GM21528 (cell line): Measurements from ENCODE around the gene PEX14.

ENCODE experiments used
- ATAC-seq: cut with Tn5 transposase; IDR thresholded peaks from one replicate; pipeline ENCODE4 v1.9.1; 2021; ENCODE audit warnings: mild to moderate bottlenecking, moderate library complexity; ENCODE audit not compliant: unreplicated experiment, low FRiP score

The PEX14 gene

DNA sequence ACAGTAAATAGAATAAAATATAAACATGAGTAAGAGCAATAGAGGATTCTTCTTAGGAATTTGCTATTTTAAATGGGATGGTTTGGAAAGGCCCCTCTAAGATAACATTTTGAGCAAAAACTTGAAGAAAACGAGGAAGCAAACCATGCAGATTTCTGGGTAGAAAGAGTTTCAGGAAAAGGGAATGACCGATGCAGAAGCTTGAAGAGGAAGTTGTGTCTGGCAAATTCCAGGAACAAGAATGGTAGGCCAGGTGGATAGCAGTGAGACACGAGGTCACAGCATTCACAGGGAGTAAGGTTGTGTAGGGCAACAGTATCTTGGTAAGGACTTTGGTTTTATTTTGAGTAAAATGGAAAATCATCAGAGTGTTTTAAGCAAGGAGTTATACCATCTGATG is 108.9 kb downstream of the PEX14 start:
- ATAC-seq, result no peak

DNA sequence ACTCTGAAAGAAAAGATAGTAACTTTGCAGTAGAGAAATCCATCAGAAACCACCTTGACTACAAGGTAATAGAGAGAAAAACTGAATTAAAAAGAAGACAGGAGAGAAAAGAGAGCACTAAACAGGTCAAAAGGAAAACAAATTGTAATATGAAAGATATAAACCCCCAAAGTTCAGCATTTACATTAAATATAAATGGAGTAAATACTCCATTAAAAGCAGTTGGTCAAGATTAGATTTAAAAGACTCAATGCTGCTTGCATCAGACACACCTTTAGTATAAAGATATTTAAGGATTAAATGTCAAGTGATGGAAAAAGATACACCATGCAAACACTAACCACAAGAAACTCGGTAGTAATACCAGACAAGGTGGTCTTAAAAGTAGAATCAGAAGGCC is 110.5 kb downstream of the PEX14 start:
- no peak for ATAC-seq

DNA sequence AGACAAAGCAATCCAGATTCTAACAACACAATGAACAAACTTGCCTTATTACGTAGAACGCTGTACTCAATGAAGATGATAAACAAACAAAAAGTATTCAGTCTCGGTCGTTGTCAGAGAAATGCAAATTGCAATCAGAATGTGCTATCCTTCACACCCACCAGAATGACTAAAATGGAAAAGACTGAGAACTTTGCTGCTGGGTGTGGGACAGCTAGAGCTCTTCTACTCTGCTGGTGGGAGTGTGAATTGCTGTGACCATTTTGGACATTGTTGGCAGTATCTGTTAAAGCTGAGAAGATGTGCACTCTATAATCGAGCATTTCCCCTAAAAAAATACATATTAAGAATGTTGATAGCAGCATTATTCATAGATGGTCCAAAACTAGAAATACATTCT is 111.4 kb downstream of the PEX14 start:
- ATAC-seq, result no peak

DNA sequence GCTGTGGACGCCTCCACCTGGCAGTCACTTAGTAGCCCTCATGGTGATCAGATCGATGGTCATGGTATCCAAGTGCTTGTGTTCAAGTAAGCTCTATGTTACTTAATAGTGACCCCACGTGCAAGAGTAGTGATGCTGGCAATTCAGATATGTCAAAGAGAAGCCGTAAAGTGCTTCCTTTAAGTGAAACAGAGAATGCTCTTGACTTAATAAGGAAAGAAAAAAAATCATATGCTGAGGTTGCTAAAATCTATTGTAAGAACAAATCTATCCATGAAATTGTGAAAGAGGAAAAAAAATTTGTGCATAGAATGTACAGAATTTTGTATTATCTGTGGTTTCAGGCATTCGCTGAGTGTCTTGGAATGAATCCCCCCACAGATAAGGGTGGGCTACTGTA is 113.9 kb downstream of the PEX14 start:
- no peak for ATAC-seq

DNA sequence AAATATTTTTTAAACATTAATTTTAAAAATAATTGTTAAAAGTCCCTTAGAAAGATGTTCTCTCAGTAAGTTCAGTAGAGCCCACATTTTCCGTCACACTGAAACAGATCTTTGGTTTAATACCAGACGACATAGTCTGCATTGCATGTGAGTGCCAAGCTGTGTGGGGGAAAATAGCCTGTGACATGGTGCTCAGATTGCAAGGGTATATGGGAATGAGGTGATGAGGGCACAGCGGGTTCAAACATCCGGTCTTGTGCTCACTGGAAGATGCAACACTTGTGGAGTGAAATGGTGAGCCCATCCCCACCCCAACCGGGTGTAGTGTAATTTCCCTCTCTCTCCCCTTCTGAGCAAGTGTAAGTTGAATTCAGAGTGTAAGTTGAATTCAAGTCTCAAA is 114.3 kb downstream of the PEX14 start:
- ATAC-seq, result no peak

DNA sequence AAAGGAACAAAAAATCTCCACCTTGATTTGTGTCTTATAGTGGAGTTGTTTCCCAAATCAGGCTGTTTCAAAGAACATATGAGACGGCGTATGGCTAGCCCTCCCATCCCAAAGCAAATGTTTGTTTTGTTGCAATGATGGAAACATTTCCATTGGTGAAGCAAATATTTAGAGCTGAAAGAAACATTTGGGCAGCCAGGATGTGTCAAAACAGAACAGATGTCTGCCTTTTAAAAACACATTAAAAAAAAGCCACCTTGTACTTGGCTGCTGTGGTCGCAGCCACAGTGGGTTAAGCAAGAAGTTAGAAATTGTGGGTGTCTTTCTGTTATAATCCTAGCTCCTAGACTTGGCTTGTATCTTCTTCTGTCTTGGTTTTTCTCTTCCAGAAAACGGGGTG is 116.3 kb downstream of the PEX14 start:
- ATAC-seq, result no peak

DNA sequence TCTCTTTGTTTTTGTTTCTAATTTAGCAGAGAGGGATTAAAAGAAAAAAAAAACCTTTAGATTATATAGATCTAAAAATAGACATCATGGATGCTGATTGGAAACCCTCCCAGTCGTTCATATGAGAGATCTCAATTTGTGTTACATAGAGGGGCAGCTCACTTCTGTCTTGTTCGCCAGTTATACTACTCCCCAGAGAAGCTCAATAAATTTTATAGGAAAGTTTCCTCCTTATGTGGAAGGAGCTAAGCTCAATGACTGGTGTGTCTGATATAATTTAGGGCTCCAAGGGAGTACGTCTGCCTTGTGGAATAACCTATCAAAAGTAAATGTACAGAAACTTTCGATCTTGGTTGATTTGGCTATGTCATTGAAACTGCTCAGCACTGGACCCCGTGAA is 117.6 kb downstream of the PEX14 start:
- no peak for ATAC-seq

DNA sequence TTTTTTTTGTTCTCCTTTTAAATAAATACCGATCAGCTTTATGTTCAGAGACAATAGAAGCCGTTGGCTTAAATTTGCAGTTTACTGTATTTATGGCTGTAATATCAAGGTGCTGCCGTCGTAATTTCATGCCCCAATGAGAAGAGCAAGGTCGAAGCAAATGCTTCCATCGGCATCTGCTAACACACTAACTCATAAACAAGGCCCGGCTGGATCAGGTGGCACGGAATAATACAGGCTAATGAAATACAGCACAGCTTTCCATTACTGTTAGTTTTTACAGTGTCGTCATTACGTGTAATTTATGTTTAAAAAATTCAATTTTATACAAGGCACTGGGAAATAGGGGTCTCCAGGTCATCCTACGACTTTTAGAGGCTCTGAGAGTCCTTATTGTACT is 119.0 kb downstream of the PEX14 start:
- no peak for ATAC-seq

DNA sequence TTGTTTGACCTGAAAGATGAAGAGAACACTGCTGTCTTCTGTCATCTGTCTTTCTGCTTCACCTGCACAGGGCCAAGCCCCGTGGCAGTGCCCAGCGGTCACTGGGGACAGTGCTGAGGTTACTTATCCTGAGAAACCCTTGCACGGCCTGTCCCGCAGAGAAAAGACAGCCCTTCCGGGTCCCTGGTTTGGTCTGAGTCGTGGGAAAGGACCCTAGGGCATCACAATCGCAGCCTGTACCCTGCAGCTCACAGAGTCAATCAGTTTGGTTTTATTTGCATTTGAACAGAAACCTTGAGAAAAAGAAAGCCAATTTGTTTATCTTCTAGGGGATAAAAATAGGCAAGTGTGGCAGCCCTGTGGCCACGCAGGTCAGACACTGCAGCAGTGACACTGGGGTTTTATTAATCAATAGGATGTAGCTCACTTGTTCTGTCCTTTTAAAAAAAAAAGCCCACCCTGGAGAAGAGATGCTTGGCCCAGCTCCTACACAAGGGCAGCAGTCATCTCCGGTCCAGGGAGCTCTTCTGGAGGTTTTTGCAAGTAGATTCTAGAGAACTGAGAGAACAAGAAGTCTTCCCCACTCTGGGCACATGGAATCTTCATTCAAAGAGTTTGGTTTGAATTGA is 120.0 kb downstream of the PEX14 start:
- ATAC-seq, result no peak

DNA sequence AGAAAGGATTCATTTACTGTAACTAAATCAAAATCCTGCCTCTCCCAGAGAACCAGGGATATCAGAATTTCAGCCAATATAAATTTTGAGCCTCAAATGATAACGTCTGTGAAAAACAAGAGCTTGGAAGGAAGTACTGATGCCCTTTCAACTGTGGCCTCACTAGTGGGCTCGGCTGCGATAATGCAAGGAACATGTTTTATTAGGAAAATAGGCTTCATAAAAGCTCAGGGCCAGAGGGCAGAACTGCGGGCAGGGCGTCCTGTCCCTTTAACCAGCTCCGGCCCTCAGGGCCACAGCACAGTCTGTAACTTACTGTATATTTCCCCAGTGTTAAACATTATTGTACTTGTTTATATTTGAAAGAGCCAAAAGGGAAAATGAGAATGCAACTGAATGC is 122.0 kb downstream of the PEX14 start:
- ATAC-seq, result no peak

DNA sequence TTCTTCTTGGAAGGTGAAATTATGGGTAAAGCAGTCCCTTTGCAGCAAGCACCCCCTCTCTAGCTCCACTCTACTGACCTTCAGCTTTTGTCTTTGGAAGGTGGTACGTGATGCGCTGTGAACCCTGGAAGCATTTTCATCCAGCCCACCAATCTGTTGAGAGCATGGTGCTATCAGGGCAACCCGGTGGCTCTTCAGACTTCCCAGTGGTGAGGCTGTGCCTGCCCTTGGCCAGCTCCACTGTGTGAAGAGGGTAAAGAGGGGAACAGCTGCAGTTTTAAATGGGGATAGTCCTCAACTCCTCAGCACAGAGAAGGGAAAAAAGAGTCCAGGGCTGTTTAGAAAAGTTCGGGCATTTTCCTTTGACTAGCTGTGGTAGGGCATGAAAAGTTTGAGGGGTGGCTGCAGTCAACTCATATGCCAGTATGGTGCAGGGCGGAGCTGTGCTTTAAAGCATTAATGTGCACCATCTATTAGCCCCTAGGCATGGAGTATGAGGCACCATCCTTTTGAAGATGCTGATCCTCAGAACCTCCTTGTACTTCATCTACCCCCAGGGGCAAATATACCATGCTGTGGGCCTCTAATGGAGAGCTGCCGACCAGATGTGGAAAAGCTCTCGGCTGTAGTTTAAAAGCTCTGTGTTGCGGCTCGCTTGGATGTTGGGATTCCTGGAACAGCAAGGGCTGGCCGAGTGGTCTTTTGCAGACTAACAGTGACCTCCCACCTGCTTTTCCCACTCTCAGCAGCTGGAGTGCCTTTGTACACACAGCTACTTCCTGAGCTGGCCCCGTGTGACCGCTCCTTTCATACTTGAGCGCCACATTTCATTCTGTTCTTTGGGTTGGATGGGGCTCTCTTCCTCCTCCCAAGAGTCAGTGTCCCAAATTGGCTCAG is 123.0 kb downstream of the PEX14 start:
- no peak for ATAC-seq

DNA sequence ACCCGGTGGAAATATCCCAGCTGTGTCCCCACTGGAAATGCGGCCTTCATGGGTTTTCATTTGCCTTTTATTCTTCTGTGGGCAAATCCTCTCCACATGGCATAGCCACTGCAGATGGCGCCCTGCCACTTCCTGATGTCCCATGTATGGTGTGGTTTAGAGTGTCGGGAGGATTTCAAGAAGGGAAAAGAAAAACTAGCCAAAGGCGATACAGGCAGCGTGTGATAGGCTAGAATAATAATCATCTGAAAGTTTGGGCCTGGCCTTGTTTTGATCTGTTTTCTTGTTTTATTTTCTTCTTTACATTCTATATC is 123.6 kb downstream of the PEX14 start:
- no peak for ATAC-seq

DNA sequence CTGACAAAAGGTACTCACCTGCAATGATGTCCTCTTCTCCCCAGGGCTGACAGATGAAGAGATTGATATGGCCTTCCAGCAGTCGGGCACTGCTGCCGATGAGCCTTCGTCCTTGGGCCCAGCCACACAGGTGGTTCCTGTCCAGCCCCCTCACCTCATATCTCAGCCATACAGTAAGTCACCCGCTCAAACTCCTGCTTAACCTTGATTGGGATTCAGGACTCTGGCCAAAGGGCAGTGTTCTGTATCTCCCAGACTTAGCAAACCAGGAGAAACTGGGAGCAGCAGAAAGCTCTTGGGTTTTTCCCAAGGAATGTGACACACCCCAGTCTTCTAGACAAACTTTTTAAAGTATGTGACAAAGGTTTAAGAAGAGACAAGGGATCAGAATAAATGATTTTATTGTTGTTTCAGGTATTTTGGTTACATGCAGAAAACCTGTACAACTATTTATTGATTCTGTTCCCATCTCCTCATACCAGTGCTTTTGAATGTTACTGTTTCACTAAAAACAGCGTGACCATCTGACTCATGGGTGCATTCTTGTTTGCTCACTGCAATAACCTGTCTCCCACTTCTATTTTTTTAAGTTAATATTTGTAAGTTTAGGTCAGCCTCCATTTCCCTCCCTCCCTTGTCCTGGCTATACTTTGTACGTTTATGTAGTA is 124.6 kb downstream of the PEX14 start:
- ATAC-seq, result no peak

DNA sequence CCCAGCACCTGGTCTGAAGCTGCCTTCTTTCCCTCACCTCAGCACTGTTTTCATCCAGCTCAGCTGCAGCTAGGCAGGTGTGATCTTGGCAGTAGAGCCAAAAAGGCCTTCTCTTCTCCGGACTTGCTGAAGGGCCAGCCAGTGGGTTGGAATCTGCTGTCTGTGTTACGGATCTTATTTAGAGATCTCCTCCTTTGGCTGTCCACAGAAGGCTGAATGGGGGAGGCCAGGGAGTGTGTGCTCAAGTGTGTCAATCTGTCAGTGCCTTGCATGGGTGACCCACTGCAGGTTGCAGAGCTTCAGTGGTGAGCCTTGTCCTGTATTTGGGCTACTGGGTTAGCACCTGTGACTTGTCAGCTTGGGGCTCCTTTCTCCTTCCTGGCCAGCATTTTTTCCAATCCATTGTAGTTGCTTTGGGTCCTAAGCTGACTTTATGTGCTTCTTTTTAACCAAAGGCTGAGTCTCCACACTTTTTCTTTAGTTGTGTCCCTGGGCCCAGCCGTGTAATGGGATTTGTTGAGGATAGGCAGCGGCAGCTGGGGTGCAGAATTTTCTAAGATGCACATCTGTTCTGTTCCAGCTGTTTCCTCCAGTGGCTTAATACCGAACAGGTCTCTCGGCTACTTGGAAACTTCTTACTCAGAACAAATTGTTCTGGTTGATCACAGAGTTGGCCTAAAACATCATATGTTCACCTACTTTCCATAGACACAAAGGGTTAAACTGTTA is 126.8 kb downstream of the PEX14 start:
- no peak for ATAC-seq

DNA sequence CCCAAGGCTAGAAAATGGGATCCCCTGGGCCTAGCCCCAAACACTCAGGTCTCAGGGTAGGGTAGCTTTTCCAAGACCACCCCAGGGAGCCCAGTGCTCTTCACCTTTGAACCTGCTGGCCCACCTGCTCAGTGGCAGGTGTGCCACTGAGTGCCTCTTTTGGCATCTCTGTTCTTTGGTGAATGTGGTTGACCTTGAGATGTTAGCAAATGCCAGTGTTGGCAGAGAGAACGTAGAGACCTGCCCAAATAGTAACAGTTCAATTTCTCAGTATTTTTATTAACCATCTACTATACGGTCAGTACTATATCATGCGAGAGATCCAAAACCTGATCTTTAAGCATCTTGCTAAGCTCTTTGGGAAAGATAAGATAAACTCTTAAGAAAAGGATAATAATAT is 128.2 kb downstream of the PEX14 start:
- no peak for ATAC-seq

DNA sequence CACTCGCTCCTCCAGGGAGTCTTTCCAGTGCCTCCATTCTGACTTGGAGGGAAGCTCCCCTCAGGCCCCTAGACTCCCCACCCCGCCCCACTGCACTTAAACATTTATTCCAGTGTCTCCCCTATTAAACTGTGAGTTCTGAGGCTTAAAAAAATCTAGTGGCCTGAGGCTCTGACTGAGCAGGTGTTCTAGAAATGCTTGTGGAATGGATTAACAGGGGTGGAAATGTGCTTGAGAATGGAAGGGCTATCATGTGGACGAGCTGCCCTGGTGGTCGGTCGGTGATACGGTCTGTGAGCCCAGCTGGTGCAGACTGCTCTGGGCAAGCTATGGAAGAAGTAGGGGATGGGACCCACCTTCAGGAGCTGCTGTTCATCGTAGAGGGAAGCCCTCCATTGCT is 130.2 kb downstream of the PEX14 start:
- ATAC-seq, result no peak

DNA sequence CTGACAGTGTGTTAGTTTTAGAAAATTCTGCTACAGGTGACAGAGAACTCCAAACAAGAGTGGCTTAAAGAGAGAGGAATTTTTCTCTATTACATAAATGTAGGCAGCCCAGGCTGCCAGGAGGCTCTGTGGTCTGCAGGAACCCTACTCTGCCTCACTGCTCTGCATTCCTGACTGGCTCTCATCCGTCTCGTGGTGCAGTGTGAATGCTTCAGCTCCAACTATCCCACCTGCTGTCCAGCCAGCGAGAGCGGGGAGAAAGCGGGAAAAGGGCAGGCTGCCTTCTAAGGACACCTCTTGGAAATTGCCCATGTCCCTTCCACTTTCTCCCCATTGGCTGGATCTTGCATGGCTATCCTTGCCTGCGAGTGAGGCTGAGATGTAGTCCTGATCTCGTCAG is 131.3 kb downstream of the PEX14 start:
- no peak for ATAC-seq

DNA sequence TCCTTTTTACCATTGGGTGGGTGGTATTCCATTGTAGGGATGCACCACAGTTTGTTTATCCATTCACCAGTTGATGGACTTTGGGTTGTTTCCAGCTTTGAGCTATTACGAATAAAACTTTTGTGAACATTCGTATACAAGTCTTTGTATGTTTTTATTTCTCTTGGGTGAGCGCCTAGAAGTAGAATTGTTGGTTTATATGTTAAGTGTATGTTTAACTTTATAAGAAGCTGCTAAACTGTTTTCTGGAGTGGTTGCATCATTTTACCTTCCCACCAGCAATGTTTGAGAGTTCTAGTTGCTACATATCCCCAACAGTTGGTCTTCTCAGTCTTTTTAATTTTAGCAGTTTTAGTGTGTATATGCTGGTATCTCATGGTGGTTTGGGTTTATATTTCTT is 132.5 kb downstream of the PEX14 start:
- no peak for ATAC-seq

DNA sequence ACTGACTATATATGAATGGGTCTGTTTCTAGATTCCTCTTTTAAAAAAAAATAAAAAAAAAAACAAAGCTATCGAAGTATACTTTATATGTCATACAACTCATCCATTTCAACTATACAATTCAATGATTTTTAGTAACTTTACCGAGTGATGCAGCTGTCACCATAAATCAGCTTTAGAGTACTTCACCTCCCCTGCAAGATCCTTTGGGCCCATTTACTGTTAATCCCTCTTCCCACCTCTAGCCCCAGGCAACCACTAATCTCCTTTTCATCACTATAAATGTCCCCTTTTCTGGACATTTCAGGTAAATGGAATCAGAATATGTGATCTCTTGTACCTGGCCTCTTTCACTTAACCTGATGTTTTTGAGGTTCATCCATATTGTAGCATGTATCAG is 133.9 kb downstream of the PEX14 start:
- no peak for ATAC-seq

DNA sequence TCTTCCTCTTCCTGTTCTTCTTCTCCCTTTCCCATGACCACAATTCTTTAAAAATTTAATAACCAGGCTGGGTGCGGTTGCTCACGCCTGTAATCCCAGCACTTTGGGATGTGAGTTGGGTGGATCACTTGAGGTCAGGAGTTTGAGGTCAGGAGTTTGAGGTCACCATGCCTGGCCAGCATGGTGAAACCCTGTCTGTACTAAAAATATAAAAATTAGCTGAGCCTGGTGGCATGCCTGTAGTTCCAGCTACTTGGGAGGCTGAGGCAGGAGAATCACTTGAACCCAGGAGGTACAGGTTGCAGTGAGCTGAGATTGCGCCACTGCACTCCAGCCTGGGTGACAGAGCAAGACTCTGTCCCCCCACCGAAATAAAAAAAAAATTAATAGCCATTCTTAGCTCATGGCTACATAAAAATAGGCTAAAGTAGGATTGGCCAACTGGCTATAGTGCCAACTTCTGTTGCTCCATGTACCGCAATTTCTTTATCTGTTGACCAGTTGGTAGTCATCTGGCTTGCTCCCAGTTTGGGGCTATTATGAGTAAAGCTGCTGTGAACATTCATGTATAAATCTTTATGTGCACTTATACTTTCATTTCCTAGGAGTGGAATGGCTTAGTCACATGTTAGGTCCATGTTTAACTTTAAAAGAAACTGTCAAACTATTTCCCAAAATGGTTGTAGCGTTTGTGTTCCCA is 136.3 kb downstream of the PEX14 start:
- no peak for ATAC-seq
